Smooth muscle cell (in vitro differentiated cells): ENCODE results near the gene SEMA7A. TPM values are rescaled to one million over a fixed set of nuclear protein-coding genes. Genes with fewer than 3 reads are reported as not detected.

ENCODE experiments used
- DNase-seq: peaks from one replicate; lab custom pipeline; 2025; ENCODE audit not compliant: unreplicated experiment; lab: John Stamatoyannopoulos, UW
- H2AFZ ChIP-seq: fragments of 200-600 bp; sonication (generic); 2 replicates; pipeline ENCODE4 v1.6.0; 2016; ENCODE audit warnings: antibody characterized with exemption, low read depth, mild to moderate bottlenecking
- H3F3A ChIP-seq: fragments of 200-600 bp; sonication (generic); 2 replicates; pipeline ENCODE4 v1.6.0; 2017; ENCODE audit warnings: antibody characterized with exemption, low read depth
- H3K27ac ChIP-seq: fragments of 200-600 bp; sonication (generic); 2 replicates; pipeline ENCODE4 v1.5.1; 2016; ENCODE audit warnings: low read depth, mild to moderate bottlenecking
- H3K27me3 ChIP-seq: fragments of 200-600 bp; sonication (generic); 2 replicates; pipeline ENCODE4 v1.6.1; 2016; ENCODE audit warnings: low read depth, mild to moderate bottlenecking
- H3K36me3 ChIP-seq: fragments of 200-600 bp; sonication (generic); 2 replicates; pipeline ENCODE4 v1.5.1; 2016; ENCODE audit warnings: low read depth
- H3K4me1 ChIP-seq: fragments of 200-600 bp; sonication (generic); 2 replicates; pipeline ENCODE4 v1.5.1; 2016; ENCODE audit warnings: low read depth
- H3K4me2 ChIP-seq: fragments of 200-600 bp; sonication (generic); 2 replicates; pipeline ENCODE4 v1.6.0; 2016; ENCODE audit warnings: mild to moderate bottlenecking
- H3K4me3 ChIP-seq: fragments of 200-600 bp; sonication (generic); 2 replicates; pipeline ENCODE4 v1.5.1; 2016; ENCODE audit warnings: mild to moderate bottlenecking
- H3K79me2 ChIP-seq: fragments of 200-600 bp; sonication (generic); 2 replicates; pipeline ENCODE4 v1.6.0; 2016; ENCODE audit warnings: low read depth, mild to moderate bottlenecking
- H3K9ac ChIP-seq: fragments of 200-600 bp; sonication (generic); 2 replicates; pipeline ENCODE4 v1.6.0; 2016; ENCODE audit warnings: low read depth
- H3K9me3 ChIP-seq: fragments of 200-600 bp; sonication (generic); replicated peaks from 2 replicates; pipeline ENCODE4 v1.5.1; 2016; ENCODE audit warnings: low read depth
- H4K20me1 ChIP-seq: fragments of 200-600 bp; sonication (generic); 2 replicates; pipeline ENCODE4 v1.6.0; 2016; ENCODE audit warnings: low read depth
- WGBS: methylation state at CpG from one replicate; pipeline ENCODE4 v1.1.7; 2016; ENCODE audit warnings: low lambda C conversion rate; 5-methylcytosine and 5-hydroxymethylcytosine counted together
- polyA plus RNA-seq: library from polyadenylated mRNA; unstranded; fragments of >200 nt; fragmentation: Nextera tagmentation; extraction: Ambion mirVana; gene quantifications from 2 replicates; pipeline ENCODE4 v1.2.1, GENCODE V29; 2016
- total RNA-seq: library from RNA; depleted of rRNA; stranded (reverse); fragments of >200 nt; gene quantifications from 2 replicates; pipeline ENCODE4 v1.2.3, GENCODE V29; 2014
- TF ChIP-seq, protein P1 (sequence below): fragments of 200-600 bp; sonication (generic); IDR thresholded peaks from 2 replicates; pipeline ENCODE4 v1.5.1; 2017; ENCODE audit warnings: borderline replicate concordance, mild to moderate bottlenecking, antibody characterized with exemption; ENCODE audit not compliant: insufficient read depth, poor library complexity, severe bottlenecking

SEMA7A gene
- total and polyA plus RNA-seq, 2 experiments from 2014 or later, result 9.3 to 44.5 TPM

DNA sequence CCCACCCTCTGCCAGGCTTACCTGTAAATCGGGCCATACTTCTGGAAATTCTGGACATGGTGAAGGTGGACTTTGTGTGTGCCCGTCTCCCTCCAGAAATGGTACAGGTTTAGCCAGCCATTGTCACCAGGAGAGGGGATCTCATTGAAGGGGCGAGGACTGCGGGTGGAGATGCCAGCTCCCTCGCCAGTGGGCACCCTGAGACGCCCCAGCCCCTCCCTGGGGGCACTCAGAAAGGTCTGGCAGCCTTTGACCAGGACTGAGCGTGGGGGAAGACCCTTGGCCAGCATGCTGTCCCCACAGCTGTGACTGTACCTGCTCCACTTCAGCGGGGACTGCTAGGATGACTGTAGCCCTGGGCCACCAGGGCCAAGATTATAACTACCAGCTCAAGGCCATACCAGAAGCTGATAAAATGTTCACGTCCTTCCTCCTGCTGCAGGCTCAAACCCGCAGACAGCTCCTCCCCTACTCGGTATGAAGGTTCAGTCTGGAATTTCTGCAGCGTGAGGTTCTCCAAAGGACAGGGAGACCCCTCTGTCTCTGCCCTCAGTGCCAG is 66.4 kb downstream of the SEMA7A start, which contains the start of gene CYP11A1:
Gene CYP11A1, minus strand, starts transcription at position 351 of the 559 bp plus-strand sequence. Its CDS starts 61 bp downstream, at position 290.
- no peaks in the 10 kb centered on the region for H3K27me3 ChIP-seq
- H3K9me3 ChIP-seq, result no peaks in the 10 kb centered on the region
- H2AFZ ChIP-seq, result no peak within 1 kb of the TSS
- DNase-seq, result no peak
- H3K27ac ChIP-seq, result no peak within 1 kb of the TSS
- no peaks in the 10 kb centered on the region for H3K79me2 ChIP-seq
- H3K9ac ChIP-seq, result no peak within 1 kb of the TSS
- peak within 1 kb of the TSS; percentile 97 for H3K4me2 ChIP-seq
- no peaks in the 10 kb centered on the region for H3F3A ChIP-seq
- no peaks in the 10 kb centered on the region for H4K20me1 ChIP-seq
- peaks cover 7% of the 10 kb centered on the region for H3K4me1 ChIP-seq
- 84% methylated on average over 12 of the region's 12 CpGs for WGBS
- H3K4me3 ChIP-seq, result no peak within 1 kb of the TSS
- H3K36me3 ChIP-seq, result no peaks in the 10 kb centered on the region
- TF ChIP-seq, protein P1, sequence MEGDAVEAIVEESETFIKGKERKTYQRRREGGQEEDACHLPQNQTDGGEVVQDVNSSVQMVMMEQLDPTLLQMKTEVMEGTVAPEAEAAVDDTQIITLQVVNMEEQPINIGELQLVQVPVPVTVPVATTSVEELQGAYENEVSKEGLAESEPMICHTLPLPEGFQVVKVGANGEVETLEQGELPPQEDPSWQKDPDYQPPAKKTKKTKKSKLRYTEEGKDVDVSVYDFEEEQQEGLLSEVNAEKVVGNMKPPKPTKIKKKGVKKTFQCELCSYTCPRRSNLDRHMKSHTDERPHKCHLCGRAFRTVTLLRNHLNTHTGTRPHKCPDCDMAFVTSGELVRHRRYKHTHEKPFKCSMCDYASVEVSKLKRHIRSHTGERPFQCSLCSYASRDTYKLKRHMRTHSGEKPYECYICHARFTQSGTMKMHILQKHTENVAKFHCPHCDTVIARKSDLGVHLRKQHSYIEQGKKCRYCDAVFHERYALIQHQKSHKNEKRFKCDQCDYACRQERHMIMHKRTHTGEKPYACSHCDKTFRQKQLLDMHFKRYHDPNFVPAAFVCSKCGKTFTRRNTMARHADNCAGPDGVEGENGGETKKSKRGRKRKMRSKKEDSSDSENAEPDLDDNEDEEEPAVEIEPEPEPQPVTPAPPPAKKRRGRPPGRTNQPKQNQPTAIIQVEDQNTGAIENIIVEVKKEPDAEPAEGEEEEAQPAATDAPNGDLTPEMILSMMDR, result no peak

DNA sequence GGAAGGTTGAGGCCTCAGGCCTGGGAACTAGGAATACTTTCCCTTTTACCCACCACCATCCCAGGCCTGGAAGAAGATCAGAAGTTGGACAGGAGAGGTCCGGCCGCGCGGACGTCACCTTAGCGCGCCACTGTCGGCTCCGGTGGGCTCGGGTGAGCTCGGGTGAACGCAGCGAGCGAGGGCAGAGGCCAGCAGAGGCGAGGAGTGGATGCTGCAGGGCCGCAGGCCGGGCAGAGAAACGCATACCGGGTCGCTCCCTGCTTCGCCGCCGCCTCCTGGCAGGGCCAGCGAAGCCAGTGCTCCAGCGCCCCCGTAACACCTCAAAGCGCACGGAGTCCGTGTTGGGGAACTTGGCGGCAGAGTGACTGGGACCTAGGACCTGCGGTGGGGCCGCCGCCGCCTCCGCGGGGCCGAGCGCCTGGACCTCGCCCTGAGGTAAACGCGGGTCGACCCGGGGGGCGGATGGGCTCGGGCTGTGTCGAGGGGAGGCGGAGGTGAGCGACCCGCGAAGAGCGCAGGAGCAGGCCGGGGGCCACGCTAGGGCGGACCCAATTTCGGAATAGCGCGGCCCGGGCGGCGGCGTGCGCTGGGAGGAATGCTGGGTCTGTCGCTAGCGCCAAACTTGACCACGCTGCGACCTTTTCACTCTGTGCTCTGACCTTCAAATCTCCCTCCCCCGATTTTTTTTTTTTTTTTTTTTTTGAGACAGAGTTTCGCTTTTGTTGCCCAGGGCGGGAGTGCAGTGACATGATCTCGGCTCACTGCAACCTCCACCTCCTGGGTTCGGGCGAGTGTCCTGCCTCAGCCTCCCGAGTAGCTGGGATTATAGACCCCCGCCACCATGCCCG is 67.9 kb downstream of the SEMA7A start:
- H2AFZ ChIP-seq, result peak overlapping the region; percentile 100
- no peaks in the 10 kb centered on the region for H3K27me3 ChIP-seq
- H3K27ac ChIP-seq, result peak overlapping the region; percentile 41
- no peaks in the 10 kb centered on the region for H3K9me3 ChIP-seq
- peak overlapping the region; percentile 64 for H3K9ac ChIP-seq
- 9% methylated on average over 71 of the region's 75 CpGs for WGBS
- no peaks in the 10 kb centered on the region for H3K36me3 ChIP-seq
- H3K4me3 ChIP-seq, result peak overlapping the region; percentile 63
- H3F3A ChIP-seq, result no peaks in the 10 kb centered on the region
- H3K79me2 ChIP-seq, result no peaks in the 10 kb centered on the region
- peaks cover 7% of the 10 kb centered on the region for H3K4me1 ChIP-seq
- peak; percentile 32 for DNase-seq
- no peaks in the 10 kb centered on the region for H4K20me1 ChIP-seq
- H3K4me2 ChIP-seq, result peak overlapping the region; percentile 97
- TF ChIP-seq, protein P1, result no peak

DNA sequence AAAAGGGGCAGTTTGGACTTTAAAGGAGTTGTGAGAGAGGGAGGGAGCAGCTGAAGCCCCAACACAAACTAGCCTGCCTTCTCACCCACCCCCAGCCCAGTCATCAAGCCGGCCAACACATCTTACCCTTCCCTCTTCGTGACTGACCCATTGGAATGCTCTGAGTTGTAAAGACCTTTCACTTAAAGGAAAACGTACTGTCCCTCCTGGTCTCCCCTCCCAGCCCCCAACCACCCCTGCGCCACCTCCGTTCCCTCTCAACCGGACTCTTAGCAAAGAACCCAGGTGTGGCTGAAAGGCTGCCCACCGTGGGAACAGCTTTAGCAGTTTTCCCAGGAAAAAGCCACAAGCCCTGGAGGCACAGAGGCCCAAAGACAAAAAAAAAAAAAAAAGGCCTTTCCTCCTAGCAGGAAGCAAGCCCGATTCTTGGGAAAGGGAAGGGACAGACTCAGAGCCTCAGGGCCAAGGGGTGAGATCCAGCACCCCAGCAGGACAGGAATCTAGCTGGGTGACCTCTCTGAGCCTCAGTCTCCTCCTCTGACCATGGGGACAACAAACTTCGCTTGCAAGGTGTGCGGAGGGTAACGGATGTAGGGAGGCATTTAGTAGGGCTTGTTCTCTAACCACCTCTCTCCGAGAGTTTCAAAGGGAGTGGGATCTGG is 68.7 kb downstream of the SEMA7A start:
- H3K4me1 ChIP-seq, result peaks cover 7% of the 10 kb centered on the region
- peak overlapping the region; percentile 64 for H3K9ac ChIP-seq
- H3K4me3 ChIP-seq, result peak overlapping the region; percentile 63
- H2AFZ ChIP-seq, result peak overlapping the region; percentile 100
- H3K79me2 ChIP-seq, result no peaks in the 10 kb centered on the region
- TF ChIP-seq, protein P1, result no peak
- peak overlapping the region; percentile 97 for H3K4me2 ChIP-seq
- 47% methylated on average over 12 of the region's 12 CpGs for WGBS
- H3K27ac ChIP-seq, result peak overlapping the region; percentile 41
- no peaks in the 10 kb centered on the region for H4K20me1 ChIP-seq
- no peak for DNase-seq
- no peaks in the 10 kb centered on the region for H3K27me3 ChIP-seq
- H3K9me3 ChIP-seq, result no peaks in the 10 kb centered on the region
- no peaks in the 10 kb centered on the region for H3F3A ChIP-seq
- H3K36me3 ChIP-seq, result no peaks in the 10 kb centered on the region
